Epithelial cell of proximal tubule (primary cell): ENCODE results near the gene VEGFB. TPM values are rescaled to one million over a fixed set of nuclear protein-coding genes. Genes with fewer than 3 reads are reported as not detected.

Source experiments
- DNase-seq: peaks from one replicate; pipeline ENCODE4 v3.0.0-alpha.2; 2011; ENCODE audit warnings: low read depth
- H3K4me3 ChIP-seq: 2 replicates; pipeline ENCODE4 v1.5.1; 2011; ENCODE audit warnings: low read depth, mild to moderate bottlenecking, low read length
- CTCF ChIP-seq: conservative IDR thresholded peaks from 2 replicates; pipeline ENCODE4 v1.5.1; 2012; ENCODE audit warnings: low read depth, mild to moderate bottlenecking, low read length
- total RNA-seq: library from RNA; depleted of rRNA; stranded (reverse); fragments of >200 nt; gene quantifications from 2 replicates; pipeline ENCODE4 v1.2.3, GENCODE V29; 2015

The VEGFB gene
- total RNA-seq, 1 donor from 2014 or later = 15.6 TPM

- no peak for DNase-seq
- H3K4me3 ChIP-seq = no peak overlapping the region
- TF ChIP-seq CTCF = no peak
Measured at GRCh38 chr11:64222651-64223000, 11.8 kb upstream of the VEGFB start.

GRCh38 chr11:64223001-64223651 is 11.3 kb upstream of the VEGFB start:
- H3K4me3 ChIP-seq = no peak overlapping the region
- no peak for DNase-seq
- no peak for TF ChIP-seq CTCF

GRCh38 chr11:64224151-64224890 is 10.1 kb upstream of the VEGFB start:
- TF ChIP-seq CTCF = no peak
- DNase-seq = no peak
- H3K4me3 ChIP-seq = peak overlapping the region; percentile 100

GRCh38 chr11:64224891-64225607 is 9.3 kb upstream of the VEGFB start:
- no peak for TF ChIP-seq CTCF
- DNase-seq = no peak
- peak overlapping the region; percentile 100 for H3K4me3 ChIP-seq

GRCh38 chr11:64225608-64226506 is 8.5 kb upstream of the VEGFB start, which contains the start of the genes NUDT22 and TRPT1:
Gene NUDT22 (plus strand): TSS chr11:64226274. CDS start chr11:64226653, 379 bp downstream.
Gene TRPT1 (minus strand): TSS chr11:64226186. CDS start chr11:64225860, 326 bp downstream.
- TF ChIP-seq CTCF = peak; percentile 39
- peak within 1 kb of the TSS; percentile 100 for H3K4me3 ChIP-seq
- DNase-seq = no peak

- no peak for DNase-seq
- no peak for TF ChIP-seq CTCF
- H3K4me3 ChIP-seq = peak overlapping the region; percentile 100
Measured at GRCh38 chr11:64226507-64227051, 7.8 kb upstream of the VEGFB start.
